GM13976 (cell line): ENCODE data around the gene IFIH1.

Experiments
- DNase-seq: peaks from one replicate; pipeline ENCODE4 v3.0.0; 2012; ENCODE audit warnings: low spot score
- in situ Hi-C: fragments of 300-500 bp; cut with MboI; formaldehyde crosslinking; loops from one replicate; pipeline ENCODE4 v1.12.0; 2022; ENCODE audit warnings: low sequenced_read_pairs, mixed read lengths, inconsistent platforms; ENCODE audit not compliant: unreplicated experiment
- TF ChIP-seq, protein P1 (sequence below): IDR thresholded peaks from 2 replicates; pipeline ENCODE4 v1.5.1; 2012; ENCODE audit warnings: borderline replicate concordance, mild to moderate bottlenecking; ENCODE audit not compliant: insufficient read depth; ENCODE audit errors: extremely low read depth, missing control alignments, control extremely low read depth

The IFIH1 gene

DNA sequence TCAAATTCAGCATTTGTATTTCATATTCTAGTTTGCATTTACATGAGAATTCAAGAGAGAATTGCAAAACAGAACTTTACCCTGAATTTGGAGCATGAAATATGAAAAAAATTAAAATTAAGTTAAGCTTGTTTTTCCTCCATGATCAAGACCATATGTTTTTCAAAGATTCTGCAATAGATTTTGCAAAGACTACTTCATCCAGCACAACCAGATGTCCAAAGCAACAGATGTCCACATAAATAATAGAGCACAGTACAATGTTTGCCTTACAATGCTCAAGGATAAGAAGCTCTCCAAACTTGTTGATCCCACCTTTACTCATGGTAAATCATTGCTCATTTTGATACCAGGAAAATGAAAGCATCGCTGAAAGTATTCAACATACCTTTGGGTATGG, 100.9 kb downstream of the IFIH1 start:
- no peak for DNase-seq
- in situ Hi-C loops: loop anchor here (5.0 kb wide), 1 partner anchor 80 kb away; no protein-coding TSS in a partner anchor
- TF ChIP-seq, protein P1, sequence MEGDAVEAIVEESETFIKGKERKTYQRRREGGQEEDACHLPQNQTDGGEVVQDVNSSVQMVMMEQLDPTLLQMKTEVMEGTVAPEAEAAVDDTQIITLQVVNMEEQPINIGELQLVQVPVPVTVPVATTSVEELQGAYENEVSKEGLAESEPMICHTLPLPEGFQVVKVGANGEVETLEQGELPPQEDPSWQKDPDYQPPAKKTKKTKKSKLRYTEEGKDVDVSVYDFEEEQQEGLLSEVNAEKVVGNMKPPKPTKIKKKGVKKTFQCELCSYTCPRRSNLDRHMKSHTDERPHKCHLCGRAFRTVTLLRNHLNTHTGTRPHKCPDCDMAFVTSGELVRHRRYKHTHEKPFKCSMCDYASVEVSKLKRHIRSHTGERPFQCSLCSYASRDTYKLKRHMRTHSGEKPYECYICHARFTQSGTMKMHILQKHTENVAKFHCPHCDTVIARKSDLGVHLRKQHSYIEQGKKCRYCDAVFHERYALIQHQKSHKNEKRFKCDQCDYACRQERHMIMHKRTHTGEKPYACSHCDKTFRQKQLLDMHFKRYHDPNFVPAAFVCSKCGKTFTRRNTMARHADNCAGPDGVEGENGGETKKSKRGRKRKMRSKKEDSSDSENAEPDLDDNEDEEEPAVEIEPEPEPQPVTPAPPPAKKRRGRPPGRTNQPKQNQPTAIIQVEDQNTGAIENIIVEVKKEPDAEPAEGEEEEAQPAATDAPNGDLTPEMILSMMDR: no peak
